ENCODE measurements around the gene SPN. TPM values are rescaled to one million over a fixed set of nuclear protein-coding genes. Genes with fewer than 3 reads are reported as not detected.
"Not testable (repeated sequence)": the region's sequence is repeated elsewhere in the genome, so short reads cannot be mapped to it uniquely, and the experiment has no call there.

SPN gene
- total RNA-seq, 2 donors from 2014 or later, result 1.8 to 3.5 TPM

DNA sequence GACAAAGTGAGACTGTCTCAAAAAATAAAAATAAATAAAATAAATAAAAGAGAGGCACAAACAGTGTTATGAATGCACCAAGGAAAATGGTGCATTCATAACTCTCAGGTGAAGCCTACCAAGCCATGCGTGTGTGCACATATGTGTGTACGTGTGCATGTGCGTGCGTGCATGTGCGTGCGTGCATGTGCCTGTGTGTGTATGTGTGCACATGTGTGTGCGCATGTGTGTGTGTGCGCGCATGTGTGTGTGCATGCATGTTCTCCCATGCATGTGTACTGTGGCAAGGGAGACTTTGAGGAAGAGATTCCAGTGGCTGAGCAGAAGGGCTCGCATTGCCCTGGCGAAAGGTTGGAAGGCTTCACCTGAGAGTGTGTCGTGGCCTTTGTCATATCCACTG is 4.7 kb downstream of the SPN start:
- intact Hi-C loops (cut with DNase I, micrococcal nuclease), result no loop called here
- ATAC-seq (no peak), DNase-seq (no peak)

DNA sequence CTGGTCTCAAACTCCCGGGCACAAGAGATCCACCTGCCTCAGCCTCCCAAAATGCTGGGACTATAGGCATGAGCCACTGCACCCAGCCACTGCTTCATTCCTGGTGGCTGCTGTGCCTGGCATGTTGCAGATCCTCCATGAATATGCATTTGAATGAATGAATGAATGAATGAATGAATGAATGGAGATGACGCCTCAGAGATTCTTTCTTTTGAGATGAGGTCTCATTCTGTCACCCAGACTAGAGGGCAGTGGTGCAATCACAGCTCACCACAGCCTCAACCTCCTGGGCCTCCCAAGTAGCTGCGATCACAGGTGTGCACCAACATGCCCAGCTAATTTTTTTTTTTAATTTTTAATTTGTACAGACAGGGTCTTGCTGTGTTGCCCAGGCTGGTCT is 5.2 kb downstream of the SPN start:
- DNase-seq, result no peak
- ATAC-seq, result no peak
- intact Hi-C loops (cut with DNase I, micrococcal nuclease), result no loop called here

DNA sequence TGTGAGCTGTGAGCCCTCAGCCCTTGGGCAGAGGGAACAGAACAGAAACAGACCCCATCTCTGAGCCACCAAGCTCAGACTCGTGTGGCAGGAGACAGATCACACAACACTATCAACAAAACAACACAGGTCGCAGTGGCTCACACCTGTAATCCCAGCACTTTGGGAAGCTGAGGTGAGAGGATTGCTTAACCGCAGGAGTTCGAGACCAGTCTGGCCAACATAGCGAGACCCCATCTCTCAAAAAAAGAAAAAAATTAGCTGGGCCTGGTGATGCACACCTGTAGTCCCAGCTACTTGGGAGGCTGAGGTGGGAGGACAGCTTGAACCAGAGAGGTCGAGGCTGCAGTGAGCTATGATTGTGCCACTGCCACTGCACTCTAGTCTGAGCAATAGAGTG is 10.5 kb downstream of the SPN start:
- intact Hi-C loops (cut with DNase I, micrococcal nuclease), result no loop called here
- no peak for DNase-seq
- ATAC-seq, result no peak

DNA sequence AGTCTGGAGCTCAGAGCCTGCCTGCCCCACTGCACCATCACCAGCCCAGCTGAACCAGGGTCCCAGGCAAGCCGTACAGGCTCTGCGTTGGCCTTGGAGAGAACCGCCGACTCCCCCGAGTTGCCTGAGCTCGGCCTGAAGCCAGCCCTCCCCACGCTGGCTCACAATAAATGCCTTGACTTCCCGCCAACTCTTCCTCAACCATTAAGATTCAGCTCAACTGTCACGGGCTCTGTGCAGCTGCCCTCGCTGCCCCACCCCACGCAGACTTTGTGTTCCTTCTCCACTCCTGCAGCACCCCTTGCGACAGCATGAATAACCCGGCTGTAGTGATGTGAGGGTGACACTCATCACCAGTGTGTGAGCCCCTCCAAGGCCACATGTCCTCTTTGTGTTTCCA is 11.1 kb downstream of the SPN start:
- ATAC-seq (peak; percentile 80), DNase-seq (peak; percentile 74 to 83)
- intact Hi-C loops (cut with DNase I, micrococcal nuclease), result no loop called here

DNA sequence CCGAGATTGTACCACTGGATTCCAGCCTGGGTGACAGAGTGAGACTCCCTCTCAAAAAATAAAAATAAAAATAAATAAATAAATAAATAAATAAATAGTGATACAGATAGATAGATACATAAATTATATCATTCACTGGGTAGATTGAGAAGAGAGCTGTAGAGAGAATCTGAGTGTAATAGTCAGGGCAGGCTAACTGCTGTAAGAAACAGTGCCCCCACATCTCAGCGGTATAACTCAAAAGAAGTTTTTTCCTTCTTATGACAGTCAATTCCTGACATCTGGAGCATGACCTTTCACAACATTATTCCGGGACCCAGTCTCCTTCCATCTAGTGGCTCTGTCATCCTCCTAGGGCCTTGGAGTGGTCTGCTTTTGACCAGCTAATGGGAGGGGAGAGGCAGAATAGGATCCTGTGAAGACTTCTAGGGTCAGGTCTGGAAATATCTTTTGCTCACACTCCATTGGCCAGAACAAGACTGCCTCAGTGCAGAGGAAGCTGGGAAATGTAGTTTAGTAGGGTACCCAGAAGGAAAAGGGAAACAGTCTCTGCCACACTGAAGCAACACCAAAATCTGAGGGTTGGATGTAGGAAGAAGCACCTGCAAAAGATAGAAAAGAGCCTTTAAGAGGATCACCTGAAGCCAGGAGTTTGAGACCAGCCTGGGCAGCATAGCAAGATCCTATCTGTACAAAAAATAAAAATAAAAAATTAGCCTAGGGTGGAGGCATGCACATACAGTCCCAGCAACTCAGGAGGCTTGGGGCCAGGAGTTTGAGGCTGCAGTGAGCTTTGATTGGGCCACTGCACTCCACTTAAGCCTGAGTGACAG is 13.0 kb downstream of the SPN start:
- ATAC-seq (peak; percentile 24), DNase-seq (no peak)
- intact Hi-C loops (cut with DNase I, micrococcal nuclease), result no loop called here

DNA sequence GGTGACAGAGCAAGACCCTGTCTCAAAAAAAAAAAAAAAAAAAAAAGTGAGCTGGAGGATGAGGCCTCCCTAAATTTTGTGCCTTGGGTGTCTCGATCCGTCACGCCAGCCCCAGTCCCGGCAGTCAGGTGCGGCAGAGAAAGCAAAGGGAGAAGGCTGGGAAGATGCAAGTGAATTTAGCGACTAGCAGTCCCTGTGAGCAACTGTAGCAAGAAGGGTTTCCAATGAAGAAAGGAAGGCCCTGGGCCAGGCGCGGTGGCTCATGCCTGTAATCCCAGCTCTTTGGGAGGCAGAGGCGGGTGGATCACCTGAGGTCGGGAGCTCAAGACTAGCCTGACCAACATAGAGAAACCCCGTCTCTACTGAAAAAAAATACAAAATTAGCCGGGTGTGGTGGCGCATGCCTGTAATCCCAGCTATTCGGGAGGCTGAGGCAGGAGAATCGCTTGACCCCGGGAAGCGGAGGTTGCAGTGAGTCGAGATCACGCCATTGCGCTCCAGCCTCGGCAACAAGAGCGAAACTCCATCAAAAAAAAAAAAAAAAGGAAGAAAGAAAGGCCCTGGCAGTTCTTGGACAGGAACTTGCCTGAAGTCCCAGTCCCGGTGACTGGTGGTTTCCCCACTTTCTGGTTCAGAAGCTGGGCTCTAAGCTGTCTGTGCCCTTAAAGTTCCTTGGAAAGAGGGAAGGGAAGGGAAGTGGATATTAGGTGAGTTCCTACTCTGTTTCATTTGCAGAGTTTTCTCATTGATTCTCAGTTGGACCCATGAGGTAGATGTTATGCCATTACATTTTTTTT is 14.1 kb downstream of the SPN start:
- no peak for DNase-seq
- intact Hi-C loops (cut with DNase I, micrococcal nuclease), result no loop called here
- ATAC-seq, result no peak

DNA sequence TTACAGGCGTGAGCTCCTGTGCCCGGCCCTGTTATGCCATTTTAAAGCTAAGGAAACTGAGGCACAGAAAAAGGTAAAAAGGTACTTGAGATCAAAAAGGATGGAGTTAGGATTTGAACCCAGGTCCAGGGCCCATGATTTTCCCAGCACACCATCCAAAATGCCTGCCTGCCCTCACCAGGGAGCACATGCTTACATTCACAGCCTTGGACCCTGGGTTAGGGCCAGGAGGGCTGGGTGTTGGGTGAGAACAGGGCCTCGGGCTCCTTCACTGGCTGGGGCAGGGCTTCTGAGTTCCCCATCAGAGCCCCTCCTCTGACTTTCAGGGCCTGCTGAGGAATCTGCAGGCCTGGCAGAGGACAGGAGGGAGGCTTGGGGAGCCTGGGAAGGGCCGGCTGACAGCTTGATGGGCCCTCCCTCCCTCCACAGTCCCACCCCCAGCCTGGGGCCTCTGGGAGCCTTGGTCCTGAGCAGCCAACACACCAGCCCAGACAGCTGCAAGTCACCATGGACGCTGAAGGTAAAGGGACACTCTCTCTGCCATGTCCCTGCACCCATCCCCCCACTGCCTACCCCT is 15.7 kb downstream of the SPN start, which contains the start of gene QPRT:
TSS of gene QPRT (plus strand) at position 490 of the 577 bp plus-strand sequence. CDS start at position 508, 18 bp downstream.
- DNase-seq (peak; percentile 71 to 80), ATAC-seq (peak; percentile 63)
- intact Hi-C loops (cut with DNase I, micrococcal nuclease), result no loop called here

DNA sequence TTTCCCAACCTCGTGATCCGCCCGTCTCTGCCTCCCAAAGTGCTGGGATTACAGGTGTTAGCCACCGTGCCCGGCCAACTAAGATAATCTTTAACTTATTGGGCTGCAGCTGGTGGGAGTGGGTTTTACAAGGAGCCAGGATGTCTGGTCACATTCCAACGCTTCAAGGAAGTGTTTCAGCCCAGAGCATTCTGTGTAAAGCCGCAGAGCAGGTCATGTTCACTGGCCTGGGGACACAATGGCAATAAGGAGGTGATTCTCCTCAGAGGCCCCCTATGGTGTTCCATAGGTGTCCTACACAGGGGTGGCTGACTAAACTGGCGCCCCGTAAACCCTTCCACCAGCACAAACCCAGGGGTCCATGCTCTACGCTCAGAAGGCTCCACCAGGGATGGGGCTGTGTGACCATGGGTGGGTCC is 17.1 kb downstream of the SPN start:
- peak; percentile 61 to 72 for DNase-seq
- intact Hi-C loops (cut with DNase I, micrococcal nuclease), result no loop called here
- ATAC-seq, result peak; percentile 75

DNA sequence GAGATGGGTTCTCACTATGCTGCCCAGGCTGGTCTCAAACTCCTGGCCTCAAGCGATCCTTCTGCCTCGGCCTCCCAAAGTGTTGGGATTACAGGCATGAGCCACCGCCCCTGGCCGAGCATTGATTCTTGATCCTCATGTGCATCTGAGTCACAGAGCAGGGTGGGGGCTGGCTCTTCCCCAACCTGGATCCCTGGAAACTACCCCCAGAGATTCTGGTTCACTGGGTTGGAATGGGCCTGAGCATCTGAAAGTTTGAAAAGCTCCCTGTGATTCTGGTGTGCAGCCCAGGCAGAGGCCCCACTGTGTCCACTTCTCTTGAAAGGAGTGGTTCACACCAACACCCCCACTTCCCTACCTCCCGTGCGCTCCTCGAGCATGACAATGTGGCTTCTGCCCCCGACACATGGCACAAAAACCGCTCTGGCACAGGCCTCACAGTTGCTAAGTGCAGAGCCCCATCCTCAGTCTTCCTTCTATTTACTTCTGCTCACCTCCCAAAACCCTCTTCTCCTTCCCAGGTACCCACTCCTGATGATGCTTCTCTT is 20.6 kb downstream of the SPN start:
- intact Hi-C loops (cut with DNase I, micrococcal nuclease), result no loop called here
- ATAC-seq, result no peak
- DNase-seq, result no peak

DNA sequence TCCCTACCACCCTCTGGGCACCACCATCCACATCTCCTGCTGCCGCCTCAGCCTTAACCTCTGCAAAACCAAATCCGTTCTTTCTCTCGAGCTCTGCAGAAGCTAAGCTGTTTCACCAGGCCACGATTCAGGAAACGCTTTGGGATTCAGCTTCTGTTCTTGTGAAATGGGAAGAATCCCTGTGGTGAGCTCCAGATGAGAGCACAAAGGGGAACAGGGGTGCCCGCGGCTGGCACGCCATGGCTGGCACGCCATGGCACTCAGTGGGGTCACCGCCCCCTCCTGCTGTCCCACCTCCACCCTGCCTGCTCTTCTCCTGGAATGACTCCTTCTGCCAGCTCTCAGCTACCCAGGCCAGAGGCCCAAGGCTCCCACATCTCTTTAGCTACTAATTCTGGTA is 21.6 kb downstream of the SPN start:
- ATAC-seq (no peak), DNase-seq (no peak)
- intact Hi-C loops (cut with DNase I, micrococcal nuclease), result no loop called here

DNA sequence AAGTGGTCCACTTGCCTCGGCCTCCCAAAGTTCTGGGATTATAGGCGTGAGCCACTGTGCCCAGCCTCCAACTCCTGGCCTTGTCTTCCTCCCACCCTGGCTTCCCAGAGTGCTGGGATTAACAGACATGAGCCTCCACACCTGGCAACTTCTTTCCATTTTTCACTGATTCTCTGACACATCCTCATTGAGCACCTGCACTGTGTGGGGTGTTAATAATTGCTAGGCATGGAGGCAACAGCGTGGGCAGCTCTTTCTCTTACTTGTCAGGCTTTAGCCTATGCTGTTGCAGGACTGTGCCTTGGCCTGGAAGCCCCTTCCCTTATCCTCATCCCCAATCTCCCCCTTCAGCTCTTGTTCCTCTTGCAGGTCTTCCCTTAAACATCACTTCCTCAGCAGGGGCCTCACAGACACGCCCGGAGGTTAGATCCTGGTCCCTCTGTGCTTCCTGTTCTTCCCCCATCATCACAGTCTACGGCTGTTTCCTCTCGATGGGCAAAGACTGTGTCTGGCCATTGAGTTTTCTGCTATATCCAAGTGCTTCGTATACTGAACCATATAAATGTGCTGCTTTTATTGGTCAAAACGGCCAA is 23.8 kb downstream of the SPN start:
- intact Hi-C loops (cut with DNase I, micrococcal nuclease), result no loop called here
- ATAC-seq (no peak), DNase-seq (no peak)

DNA sequence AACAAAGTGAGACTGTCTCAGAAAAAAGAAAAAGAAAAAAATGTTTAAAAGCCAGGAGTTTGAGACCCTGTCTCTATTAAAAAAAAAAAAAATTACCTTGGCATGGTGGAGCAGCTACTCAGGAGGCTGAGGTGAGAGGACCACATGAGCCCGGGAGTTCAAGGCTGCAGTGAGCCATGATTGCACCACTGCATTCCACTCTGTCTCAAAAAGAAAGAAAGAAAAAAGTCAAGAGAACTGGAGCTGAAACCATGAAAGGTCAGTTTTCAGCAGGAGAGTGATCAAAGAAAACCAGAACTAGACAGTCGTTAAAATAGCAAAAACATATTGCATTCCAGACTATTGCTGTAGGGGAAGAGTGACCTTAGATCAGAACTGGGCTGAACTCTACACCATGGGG is 24.7 kb downstream of the SPN start:
- no peak for DNase-seq
- no peak for ATAC-seq
- intact Hi-C loops (cut with DNase I, micrococcal nuclease), result no loop called here

DNA sequence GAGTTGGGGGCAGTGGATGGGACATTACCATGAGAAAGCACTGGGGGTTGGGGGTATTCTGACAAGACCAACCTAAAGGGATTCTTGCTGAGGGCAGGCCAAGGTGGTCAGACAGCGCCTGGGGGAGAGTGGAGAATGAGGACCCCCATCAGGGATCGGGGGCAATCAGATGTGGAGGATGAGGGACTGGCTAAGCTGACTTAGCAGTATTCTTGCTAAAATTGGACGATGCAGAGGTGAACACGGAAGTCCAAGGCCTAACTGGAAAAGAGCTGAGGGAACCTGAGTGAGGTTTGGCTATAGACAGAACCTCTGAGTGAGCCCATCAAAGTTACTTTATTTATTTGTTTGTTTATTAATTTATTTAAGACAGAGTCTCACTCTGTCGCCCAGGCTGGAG is 25.1 kb downstream of the SPN start:
- intact Hi-C loops (cut with DNase I, micrococcal nuclease), result no loop called here
- DNase-seq, result no peak
- no peak for ATAC-seq

DNA sequence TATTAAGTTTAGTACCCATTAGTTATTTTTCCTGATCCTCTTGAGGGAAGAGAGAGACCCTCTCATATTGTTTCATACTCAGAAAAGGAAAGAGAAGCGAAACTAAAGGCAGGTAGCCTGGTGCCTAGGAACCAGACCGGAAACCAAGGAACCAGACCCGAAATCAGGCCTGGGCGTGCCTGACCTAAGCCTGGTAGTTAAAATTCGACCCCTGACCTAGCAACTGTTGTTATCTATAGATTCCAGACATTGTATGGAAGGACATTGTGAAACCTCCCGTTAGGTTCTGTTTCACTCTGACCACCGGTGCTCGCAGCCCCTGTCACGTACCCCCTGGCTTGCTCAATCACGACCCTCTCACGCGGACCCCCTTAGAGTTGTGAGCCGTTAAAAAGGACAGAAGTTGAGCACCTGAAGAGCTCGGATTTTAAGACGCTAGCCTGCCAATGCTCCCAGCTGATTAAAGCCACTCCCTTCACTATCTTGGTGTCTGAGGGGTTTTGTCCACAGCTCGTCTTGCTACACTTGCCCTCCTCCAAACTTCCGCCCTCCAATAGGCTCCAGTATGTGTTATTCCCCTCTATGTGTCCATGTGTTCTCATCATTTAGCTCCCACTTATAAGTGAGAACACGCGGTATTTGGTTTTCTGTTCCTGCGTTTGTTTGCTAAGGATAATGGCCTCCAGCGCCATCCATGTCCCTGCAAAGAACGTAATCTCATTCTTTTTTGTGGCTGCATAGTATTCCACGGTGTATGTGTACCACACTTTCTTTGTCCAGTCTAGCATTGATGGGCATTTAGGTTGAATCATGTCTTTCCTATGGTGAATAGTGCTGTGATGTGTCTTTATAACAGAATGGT is 26.7 kb downstream of the SPN start:
- intact Hi-C loops (cut with DNase I, micrococcal nuclease); ATAC-seq; DNase-seq: not testable (repeated sequence)

DNA sequence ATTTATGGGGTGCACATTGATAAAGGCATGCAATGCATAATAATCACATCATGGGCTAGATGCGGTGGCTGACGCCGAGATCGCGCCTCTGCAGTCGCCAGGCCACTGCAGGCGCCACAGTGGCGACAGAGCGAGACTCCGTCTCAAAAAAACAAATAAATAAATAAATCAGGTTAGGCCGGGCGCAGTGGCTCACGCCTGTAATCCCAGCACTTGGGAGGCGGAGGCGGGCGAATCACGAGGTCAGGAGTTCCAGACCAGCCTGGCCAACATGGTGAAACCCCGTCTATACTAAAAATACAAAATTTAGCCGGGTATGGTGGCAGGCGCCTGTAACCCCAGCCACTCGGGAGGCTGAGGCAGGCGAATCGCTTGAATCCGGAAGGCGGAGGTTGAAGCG is 29.6 kb downstream of the SPN start:
- ATAC-seq; intact Hi-C loops (cut with DNase I, micrococcal nuclease): not testable (repeated sequence)

DNA sequence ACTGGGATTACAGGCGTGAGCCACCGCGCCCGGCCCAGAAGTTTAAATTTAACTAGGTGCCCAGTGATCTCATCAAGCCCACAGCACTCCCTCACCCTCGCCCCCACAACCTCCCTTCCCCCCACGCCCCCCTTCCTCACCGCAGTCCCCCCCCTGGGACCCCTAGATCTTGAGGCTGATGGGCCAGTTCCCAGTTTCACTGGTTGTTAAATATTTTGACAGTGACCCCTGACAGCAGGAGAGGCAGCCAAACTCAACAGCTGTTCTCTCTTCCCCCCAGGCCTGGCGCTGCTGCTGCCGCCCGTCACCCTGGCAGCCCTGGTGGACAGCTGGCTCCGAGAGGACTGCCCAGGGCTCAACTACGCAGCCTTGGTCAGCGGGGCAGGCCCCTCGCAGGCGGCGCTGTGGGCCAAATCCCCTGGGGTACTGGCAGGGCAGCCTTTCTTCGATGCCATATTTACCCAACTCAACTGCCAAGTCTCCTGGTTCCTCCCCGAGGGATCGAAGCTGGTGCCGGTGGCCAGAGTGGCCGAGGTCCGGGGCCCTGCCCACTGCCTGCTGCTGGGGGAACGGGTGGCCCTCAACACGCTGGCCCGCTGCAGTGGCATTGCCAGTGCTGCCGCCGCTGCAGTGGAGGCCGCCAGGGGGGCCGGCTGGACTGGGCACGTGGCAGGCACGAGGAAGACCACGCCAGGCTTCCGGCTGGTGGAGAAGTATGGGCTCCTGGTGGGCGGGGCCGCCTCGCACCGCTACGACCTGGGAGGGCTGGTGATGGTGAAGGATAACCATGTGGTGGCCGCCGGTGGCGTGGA is 31.5 kb downstream of the SPN start:
- DNase-seq (no peak), ATAC-seq (no peak)
- intact Hi-C loops (cut with DNase I, micrococcal nuclease), result no loop called here

More for the DNA sequence above, 29.6 kb downstream of the SPN start:
- not testable (repeated sequence) for DNase-seq

DNA sequence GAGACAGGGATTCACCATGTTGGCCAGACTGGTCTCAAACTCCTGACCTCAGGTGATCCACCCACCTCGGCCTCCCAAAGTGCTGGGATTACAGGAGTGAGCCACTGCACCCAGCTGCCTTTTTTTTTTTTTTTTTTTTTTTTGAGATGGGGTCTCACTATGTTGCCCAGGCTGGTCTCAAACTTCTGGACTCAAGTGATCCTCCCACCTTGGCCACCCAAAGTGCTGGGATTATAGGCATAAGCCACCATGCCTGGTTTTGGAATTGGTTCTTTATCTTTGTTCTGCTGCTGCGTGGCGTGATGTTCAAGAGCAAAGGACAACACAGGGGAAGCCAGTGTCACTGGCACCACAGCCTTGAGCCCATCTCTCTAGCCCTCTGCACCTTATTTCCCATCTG is 32.6 kb downstream of the SPN start:
- DNase-seq; ATAC-seq; intact Hi-C loops (cut with DNase I, micrococcal nuclease): not testable (repeated sequence)

All from left colon (tissue), 2 donors.